ENCODE data around the gene SLC25A18.

DNA sequence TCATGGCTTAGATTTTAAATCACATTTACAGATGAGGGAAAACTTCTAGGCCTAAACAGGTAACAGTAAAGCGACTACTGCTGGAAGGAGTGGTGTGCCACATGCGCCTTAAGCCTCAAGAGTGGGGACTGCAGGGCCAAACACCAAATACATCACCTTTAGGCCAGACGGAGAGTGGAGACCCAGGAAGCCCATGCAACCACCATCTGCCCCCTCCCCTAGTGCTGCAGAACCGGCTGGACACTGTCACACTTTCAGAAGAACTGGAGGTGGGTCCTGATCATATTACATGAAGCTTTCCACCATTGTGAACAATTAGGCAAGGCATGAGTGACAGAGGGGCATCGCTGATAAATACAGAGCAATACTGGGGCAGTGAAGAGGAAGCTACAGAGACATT lies 28.9 kb downstream of the SLC25A18 start:
- TF ChIP-seq, protein P1, sequence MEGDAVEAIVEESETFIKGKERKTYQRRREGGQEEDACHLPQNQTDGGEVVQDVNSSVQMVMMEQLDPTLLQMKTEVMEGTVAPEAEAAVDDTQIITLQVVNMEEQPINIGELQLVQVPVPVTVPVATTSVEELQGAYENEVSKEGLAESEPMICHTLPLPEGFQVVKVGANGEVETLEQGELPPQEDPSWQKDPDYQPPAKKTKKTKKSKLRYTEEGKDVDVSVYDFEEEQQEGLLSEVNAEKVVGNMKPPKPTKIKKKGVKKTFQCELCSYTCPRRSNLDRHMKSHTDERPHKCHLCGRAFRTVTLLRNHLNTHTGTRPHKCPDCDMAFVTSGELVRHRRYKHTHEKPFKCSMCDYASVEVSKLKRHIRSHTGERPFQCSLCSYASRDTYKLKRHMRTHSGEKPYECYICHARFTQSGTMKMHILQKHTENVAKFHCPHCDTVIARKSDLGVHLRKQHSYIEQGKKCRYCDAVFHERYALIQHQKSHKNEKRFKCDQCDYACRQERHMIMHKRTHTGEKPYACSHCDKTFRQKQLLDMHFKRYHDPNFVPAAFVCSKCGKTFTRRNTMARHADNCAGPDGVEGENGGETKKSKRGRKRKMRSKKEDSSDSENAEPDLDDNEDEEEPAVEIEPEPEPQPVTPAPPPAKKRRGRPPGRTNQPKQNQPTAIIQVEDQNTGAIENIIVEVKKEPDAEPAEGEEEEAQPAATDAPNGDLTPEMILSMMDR (IDR thresholded peaks at IDR 0.05): no peak
- TF ChIP-seq POLR2A (IDR thresholded peaks at IDR 0.05): no peak
